GM18502 (cell line): Measurements from ENCODE around the gene IL18R1.

Source experiments
- ATAC-seq: cut with Tn5 transposase; IDR thresholded peaks from one replicate; pipeline ENCODE4 v1.9.1; 2021; ENCODE audit warnings: mild to moderate bottlenecking; ENCODE audit not compliant: unreplicated experiment, poor library complexity

IL18R1 gene

GRCh38 chr2:102425441-102426132 lies 70.0 kb downstream of the IL18R1 start:
- no peak for ATAC-seq

GRCh38 chr2:102427249-102427648 lies 71.7 kb downstream of the IL18R1 start:
- no peak for ATAC-seq

DNA sequence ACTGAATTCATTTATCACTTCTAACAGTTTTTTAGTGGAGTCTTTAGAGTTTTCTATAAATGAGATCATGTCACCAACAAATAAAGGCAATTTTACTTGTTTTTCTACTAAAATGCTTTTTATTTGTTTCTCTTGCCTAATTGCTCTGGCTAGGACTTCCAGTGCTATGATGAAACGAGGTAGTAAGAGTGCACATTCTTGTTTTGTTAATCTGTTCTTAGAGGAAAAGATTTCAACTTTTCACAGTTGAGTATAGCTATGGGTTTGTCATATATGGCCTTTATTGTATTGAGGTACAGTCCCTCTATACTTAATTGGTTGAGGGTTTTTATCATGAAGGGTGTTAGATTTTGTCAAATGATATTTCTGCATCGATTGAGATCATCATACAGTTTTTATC lies 73.0 kb downstream of the IL18R1 start:
- ATAC-seq = no peak

GRCh38 chr2:102432386-102432785 lies 76.8 kb downstream of the IL18R1 start:
- no peak for ATAC-seq

DNA sequence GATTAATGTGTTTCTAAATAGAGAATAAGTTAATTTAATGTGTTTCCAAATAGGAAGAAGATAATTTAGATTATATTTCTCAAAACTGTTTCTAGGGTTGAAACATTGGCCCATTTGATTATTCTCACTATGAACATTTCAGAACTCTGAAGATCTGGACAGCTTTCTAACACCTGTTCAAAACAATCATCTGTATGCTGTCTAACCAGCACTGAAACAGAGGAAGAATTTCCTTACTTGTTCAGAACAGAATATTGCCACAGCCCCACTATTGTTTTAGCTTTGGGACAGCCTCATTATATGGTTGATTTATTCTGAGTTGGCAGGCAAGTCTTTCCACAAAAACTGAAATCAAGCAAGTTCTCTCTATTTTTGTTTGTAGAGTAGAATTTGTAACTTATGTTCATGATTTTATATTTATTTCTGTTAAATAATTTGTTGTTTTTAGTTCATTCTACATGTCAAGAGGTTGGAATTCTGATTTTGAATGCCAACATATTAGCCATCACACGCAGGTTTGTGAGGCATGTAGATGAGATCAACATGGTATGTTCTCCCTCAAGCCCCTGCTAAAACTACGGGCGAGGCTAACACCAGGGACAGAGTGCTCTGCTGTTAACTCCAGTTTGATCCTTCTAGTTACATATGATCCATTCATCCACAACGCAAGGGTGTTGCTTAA lies 78.5 kb downstream of the IL18R1 start:
- no peak for ATAC-seq

GRCh38 chr2:102434655-102435381 lies 79.2 kb downstream of the IL18R1 start:
- peak; percentile 62 for ATAC-seq

GRCh38 chr2:102435741-102436140 lies 80.1 kb downstream of the IL18R1 start:
- no peak for ATAC-seq

- no peak for ATAC-seq
These were observed 80.7 kb downstream of the IL18R1 start for GRCh38 chr2:102436323-102436722.

DNA sequence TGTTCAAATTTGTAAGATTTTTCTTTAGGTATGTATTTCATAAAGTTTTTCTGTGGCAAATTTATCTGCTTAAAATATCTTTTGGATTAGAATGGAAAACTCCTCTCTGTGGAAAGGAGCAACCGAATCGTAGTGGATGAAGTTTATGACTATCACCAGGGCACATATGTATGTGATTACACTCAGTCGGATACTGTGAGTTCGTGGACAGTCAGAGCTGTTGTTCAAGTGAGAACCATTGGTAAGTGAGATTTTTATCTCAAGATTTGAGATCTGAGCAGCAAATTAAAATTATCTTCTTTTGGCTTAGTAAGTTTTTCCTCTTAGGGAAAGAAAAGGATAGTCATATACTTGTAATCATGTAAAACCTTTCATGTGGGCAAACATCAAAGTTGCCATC lies 81.5 kb downstream of the IL18R1 start:
- no peak for ATAC-seq

GRCh38 chr2:102438111-102438510 lies 82.5 kb downstream of the IL18R1 start:
- no peak for ATAC-seq

DNA sequence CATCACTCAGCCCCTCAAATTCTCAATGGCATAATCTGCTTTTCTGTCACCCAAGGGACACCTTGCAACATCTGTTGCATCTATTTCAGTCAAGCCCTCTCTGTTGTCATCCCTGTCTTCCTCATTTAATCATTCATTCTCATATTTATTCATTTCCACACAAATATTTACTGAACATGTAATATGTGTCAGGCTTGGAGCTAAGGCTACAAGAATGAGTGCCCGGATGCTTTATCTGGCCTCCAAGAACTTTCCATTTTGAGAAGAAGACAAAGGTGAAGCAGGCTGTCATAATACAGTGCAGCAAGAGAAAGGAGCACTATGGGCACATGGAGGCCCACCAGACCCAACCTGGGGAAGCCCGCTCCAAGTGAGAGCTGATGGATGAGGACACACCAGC lies 83.0 kb downstream of the IL18R1 start:
- no peak for ATAC-seq

GRCh38 chr2:102439065-102439695 lies 83.6 kb downstream of the IL18R1 start:
- no peak for ATAC-seq

DNA sequence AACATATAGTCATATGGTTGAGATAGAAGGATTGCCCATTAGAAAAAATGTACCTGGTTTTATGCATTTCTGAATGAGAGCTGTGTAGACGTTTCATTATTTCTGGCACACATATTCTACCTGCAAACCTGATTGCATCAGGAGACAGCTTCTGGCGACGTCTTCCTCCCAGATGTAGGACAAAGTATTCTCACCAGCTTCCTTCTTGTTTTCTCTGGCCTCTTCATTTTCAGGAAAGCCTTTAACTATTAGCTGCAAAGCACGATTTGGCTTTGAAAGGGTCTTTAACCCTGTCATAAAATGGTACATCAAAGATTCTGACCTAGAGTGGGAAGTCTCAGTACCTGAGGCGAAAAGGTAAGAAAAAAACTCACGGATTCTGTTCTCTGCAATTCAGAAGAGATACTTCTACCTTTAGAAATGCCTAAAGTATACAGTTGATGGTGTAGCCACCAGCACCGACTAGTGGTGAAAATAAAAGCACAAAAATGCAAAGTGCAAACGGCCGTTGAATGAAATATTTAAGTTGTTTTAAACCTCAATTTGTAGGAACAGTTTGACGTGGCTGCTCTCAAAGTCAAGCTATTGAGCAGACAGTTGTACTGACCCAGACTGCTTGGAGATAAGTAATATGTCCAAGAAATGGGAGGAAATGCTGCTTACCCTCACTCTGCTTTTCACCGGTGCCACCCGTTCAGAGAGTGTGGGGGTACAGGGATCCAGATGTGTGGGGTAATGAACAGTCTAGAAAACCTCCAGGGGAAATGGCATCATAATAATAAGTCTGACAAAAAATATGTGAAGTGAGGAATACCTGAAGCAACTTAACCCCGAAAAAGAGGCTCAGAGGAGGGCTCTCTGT lies 87.6 kb downstream of the IL18R1 start:
- ATAC-seq = peak; percentile 79

- no peak for ATAC-seq
These were observed 88.6 kb downstream of the IL18R1 start for GRCh38 chr2:102444233-102444632.

DNA sequence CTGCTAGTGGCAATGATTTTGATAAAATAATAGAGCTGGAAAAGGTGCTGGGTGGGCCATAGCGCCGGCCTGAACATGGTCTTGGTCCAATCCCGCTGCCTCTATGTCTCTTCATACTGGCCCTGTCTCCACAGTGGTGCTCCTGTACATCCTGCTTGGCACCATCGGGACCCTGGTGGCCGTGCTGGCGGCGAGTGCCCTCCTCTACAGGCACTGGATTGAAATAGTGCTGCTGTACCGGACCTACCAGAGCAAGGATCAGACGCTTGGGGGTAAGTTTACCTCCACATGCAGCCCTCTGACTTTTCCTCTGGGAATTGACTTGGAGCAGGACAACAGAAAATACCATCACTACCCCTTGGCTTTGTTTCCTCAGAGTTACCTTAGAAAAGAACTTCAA lies 91.3 kb downstream of the IL18R1 start:
- no peak for ATAC-seq
